Measurements from ENCODE around the gene XPR1. TPM values are rescaled to one million over a fixed set of nuclear protein-coding genes. Genes with fewer than 3 reads are reported as not detected.

The XPR1 gene
- total RNA-seq, 1 donor from 2014 or later = 46.7 TPM

DNA sequence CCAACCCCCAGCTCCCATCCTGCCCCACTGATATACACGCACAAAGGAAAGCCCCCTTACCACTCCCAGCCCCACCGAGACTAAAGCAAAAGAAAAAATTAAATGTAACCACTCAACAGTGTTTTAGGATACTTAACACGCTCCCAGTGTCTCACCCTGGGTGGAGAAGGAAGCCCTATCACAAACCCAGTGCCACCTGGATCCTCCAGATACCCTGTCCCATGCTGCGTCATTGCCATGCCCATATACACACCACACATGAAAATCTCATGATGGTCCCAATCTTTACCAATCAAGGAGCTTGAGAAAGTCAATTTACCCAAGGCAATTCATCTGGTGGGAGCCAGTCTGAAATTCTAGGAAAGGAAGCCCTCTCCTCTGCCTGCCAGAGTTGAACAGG, 292.1 kb downstream of the XPR1 start:
- H3K9me3 Mint-ChIP-seq = no peaks in the 10 kb centered on the region
- TF ChIP-seq, protein P1, sequence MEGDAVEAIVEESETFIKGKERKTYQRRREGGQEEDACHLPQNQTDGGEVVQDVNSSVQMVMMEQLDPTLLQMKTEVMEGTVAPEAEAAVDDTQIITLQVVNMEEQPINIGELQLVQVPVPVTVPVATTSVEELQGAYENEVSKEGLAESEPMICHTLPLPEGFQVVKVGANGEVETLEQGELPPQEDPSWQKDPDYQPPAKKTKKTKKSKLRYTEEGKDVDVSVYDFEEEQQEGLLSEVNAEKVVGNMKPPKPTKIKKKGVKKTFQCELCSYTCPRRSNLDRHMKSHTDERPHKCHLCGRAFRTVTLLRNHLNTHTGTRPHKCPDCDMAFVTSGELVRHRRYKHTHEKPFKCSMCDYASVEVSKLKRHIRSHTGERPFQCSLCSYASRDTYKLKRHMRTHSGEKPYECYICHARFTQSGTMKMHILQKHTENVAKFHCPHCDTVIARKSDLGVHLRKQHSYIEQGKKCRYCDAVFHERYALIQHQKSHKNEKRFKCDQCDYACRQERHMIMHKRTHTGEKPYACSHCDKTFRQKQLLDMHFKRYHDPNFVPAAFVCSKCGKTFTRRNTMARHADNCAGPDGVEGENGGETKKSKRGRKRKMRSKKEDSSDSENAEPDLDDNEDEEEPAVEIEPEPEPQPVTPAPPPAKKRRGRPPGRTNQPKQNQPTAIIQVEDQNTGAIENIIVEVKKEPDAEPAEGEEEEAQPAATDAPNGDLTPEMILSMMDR (conservative IDR thresholded peaks at IDR 0.05) = no peak
- no peak for DNase-seq (ENCODE audit: low read depth, low spot score)
- peaks cover 72% of the 10 kb centered on the region for H3K4me1 Mint-ChIP-seq
- H3K27me3 Mint-ChIP-seq (ENCODE audit: low read depth) = no peaks in the 10 kb centered on the region
- H3K4me3 Mint-ChIP-seq = no peak overlapping the region
- peak overlapping the region; percentile 51 for H3K27ac Mint-ChIP-seq (ENCODE audit: unreplicated experiment)
- H3K36me3 Mint-ChIP-seq (ENCODE audit: low read depth) = peaks cover 2% of the 10 kb centered on the region

DNA sequence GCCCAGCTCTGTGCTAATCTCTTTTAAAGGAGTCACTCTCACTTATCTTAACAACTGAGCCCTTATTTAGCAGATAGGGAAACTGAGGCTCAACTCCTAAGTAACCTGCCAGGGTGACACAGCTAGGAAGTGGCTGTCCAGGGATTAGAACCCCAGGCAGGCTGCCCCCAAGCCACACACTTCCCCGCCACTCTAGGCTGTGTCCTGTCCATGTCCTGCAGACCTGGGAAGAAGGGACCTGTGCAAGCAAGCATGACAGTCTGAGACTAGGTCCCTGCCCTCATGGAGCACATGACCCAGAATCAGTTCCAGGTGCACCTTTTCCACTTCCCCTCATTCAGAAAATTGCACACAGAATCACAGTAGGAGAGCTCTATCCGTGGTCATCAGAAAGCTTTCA, 293.1 kb downstream of the XPR1 start:
- peaks cover 76% of the 10 kb centered on the region for H3K4me1 Mint-ChIP-seq
- DNase-seq (ENCODE audit: low read depth, low spot score) = no peak
- no peak overlapping the region for H3K27ac Mint-ChIP-seq (ENCODE audit: unreplicated experiment)
- no peaks in the 10 kb centered on the region for H3K9me3 Mint-ChIP-seq
- peaks cover 2% of the 10 kb centered on the region for H3K36me3 Mint-ChIP-seq (ENCODE audit: low read depth)
- no peak overlapping the region for H3K4me3 Mint-ChIP-seq
- H3K27me3 Mint-ChIP-seq (ENCODE audit: low read depth) = no peaks in the 10 kb centered on the region
- TF ChIP-seq, protein P1 (conservative IDR thresholded peaks at IDR 0.05) = no peak

DNA sequence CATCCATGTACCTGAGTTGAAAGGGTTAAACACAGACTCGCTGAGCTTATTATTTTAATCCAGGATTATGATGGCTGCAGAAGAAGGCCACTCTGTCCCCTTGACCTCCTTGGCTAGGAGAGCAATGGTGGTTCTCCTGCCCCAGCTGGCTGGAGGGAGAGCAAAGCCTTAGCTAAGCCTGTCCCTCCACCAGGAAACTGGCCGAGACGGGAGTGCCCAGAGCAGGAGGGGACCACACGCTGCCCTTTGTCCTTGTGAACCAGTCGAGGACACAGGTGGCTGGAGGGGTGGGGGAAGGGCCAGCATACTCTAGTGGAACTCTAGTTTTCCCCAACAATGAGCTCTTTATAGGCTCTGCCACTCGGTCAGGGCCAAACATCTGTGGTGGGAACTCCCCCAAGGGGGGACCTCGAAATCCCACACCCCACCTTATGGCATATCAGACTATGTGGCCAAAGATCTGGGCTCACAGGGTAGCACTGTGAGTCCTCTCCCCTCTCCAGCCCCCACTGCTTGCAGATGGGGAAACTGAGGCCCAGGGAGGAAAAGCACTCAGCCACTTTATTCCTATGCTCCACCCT, 293.7 kb downstream of the XPR1 start:
- peaks cover 78% of the 10 kb centered on the region for H3K4me1 Mint-ChIP-seq
- DNase-seq (ENCODE audit: low read depth, low spot score) = no peak
- TF ChIP-seq, protein P1 (conservative IDR thresholded peaks at IDR 0.05) = no peak

DNA sequence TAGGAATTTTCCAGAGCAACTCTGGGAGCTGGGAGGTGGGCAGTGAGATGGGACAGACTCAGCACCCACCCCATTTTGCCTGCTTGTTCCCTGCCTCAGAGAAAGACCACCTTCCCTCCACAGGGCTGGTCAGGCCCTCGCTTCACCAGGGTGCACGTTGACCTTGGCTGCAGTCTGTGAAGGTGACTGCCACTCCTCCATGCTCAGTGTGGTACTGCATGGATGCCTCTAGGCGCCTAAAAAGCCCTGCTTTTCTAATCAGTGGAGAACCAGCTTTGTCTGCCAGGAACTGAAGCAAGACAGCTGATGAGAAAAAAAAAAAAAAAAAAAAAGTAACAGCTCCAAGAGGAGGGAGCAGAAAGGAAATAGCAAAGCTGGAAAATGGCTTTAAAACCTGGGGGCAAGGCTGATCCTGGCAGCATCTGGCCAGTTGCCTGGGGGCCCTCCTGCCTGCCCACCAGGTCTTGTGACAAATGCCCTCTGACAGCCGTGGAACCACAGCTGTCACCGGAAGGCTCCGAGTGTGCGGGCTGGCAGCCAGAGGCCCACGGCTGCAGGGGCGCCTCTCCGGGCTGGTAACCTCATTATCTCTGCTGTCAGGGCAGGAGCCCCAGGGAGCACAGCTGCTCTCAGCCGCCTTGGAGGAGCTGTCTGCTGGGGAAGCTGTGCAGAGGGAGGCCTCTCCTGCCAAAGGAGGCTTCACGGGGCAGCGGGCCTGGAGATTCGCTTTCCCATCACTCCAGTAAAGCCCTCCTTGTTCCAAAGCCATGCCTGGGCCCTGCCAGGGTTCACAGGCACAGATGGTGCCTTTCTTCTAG, 294.6 kb downstream of the XPR1 start:
- Mint-ChIP-seq H3K36me3 (ENCODE audit: low read depth) (peaks cover 2% of the 10 kb centered on the region), H3K4me1 (peaks cover 77% of the 10 kb centered on the region), H3K9me3 (no peaks in the 10 kb centered on the region), H3K27ac (ENCODE audit: unreplicated experiment) (peak overlapping the region; percentile 88), H3K4me3 (peak overlapping the region; percentile 67), H3K27me3 (ENCODE audit: low read depth) (no peaks in the 10 kb centered on the region)
- TF ChIP-seq, protein P1 (conservative IDR thresholded peaks at IDR 0.05) = no peak
- DNase-seq (ENCODE audit: low read depth, low spot score) = no peak

More for the DNA sequence above, 293.7 kb downstream of the XPR1 start:
- Mint-ChIP-seq H3K27me3 (ENCODE audit: low read depth) (no peaks in the 10 kb centered on the region), H3K4me3 (peak overlapping the region; percentile 67), H3K9me3 (no peaks in the 10 kb centered on the region), H3K27ac (ENCODE audit: unreplicated experiment) (peak overlapping the region; percentile 6), H3K36me3 (ENCODE audit: low read depth) (peaks cover 2% of the 10 kb centered on the region)

DNA sequence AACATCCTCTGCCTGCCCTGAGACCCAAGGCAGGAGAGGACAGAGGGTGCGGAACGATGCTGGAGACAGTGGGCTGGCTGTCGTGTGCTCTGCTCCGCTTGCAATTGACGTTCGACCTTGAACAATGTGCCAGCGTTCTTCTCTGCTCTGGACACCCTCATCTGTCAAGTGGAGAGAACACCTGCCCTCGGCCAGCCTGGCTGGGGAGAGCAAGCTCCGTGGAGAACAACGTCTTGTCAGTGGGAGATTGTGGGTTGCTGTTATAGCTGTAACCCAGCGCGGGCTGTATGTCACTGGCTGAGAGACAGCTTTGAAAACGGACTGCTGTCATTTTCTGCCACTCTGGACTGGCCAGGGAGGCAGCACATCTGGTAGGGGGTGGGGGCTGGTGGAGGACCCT, 295.5 kb downstream of the XPR1 start:
- Mint-ChIP-seq H3K4me1 (peaks cover 68% of the 10 kb centered on the region), H3K4me3 (no peak overlapping the region), H3K9me3 (no peaks in the 10 kb centered on the region), H3K36me3 (ENCODE audit: low read depth) (peaks cover 2% of the 10 kb centered on the region), H3K27me3 (ENCODE audit: low read depth) (no peaks in the 10 kb centered on the region), H3K27ac (ENCODE audit: unreplicated experiment) (peak overlapping the region; percentile 93)
- TF ChIP-seq, protein P1 (conservative IDR thresholded peaks at IDR 0.05) = no peak
- DNase-seq (ENCODE audit: low read depth, low spot score) = no peak

Measured in neural crest cell (in vitro differentiated cells).